Stromal cell of bone marrow (primary cell): Measurements from ENCODE around the gene MAPK13.
"Not testable (repeated sequence)": the region's sequence is repeated elsewhere in the genome, so short reads cannot be mapped to it uniquely, and the experiment has no call there.

ENCODE experiments used
- DNase-seq: peaks from one replicate; pipeline ENCODE4 v3.0.0-alpha.2; 2012; ENCODE audit warnings: low read depth

MAPK13 gene

DNA sequence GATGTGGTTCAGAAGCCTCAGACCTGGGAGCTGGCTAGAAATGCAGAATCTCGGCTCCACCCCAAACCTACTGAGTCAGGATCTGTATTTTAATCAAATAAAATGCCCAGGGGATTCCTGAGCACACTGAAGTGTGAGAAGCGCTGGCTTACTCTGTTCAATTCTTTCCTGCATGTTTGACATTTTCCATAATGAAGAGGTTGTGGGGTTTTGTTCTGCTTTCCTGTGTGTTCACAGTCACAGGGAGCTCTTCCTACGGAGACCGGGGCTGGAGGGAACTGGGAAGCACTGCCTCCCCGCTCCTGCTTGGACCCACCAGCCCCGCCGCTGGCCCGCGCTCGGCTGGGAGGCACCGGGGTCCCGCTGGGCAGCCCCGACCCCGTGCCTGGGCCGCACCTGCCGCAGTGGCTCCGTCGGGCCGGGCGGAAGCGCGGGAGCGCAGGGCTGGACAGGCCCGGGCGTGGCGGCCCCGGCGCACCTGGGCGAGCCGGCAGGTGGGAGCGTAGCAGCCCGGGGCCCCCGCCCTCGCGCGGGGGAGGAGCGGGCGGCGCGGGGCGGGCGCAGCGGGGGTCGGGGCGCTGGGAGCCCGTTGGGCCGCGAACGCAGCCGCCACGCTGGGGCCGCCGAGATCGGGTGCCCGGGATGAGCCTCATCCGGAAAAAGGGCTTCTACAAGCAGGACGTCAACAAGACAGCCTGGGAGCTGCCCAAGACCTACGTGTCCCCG is at the start of gene MAPK13:
MAPK13 (plus strand) TSS at position 573 of the 726 bp plus-strand sequence; CDS start at position 643, 70 bp downstream.
- DNase-seq = no peak

DNA sequence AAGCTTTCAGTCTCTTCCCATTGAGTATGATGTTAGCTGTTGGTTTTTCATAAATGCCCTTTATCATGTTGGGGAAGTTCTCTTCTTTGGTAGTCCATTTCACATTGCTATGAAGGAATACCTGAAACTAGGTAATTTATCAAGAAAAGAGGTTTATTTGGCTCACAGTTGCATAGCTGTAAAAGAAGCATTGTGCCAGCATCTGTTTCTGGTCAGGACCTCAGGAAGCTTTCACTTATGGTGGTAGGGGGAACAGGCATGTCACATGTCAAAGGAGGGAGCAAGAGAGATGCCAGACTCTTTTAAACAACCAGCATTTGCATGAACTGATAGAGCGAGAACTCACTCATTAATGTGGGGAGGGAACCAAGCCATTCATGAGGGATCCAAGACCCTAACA is 48.0 kb upstream of the MAPK13 start:
- no peak for DNase-seq

DNA sequence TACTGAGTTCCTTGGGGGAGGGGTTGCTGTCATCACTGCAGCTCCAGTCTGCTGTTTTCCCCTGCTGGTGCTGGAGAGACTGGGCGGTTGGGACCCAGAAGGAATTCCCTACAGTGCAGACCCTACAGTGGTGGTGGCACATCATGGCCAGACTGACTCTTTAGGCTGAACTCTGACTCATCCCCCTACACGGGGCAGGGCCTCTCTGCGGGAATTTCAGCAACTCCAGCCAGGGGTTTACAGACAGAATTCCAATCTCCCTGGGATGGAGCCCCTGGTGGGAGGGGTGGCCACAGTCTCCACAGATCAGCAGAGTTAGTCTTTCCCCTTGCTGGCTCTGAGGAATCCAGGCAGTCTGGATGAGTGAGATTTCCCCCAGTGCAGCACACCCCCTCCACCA is 46.9 kb upstream of the MAPK13 start:
- DNase-seq = no peak

DNA sequence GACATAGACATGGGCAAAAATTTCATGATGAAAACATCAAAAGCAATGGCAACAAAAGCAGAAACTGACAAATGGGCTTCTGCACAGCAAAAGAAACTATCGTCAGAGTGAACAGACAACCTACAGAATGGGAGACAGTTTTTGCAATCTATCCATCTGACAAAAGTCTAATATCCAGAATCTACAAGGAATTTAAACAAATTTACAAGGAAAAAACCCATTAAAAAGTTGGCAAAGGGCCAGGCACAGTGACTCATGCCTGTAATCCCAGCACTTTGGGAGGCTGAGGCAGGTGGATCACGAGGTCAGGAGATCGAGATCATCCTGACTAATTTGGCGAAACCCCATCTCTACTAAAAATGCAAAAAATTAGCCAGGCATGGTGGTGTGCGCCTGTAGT is 42.1 kb upstream of the MAPK13 start:
- not testable (repeated sequence) for DNase-seq

DNA sequence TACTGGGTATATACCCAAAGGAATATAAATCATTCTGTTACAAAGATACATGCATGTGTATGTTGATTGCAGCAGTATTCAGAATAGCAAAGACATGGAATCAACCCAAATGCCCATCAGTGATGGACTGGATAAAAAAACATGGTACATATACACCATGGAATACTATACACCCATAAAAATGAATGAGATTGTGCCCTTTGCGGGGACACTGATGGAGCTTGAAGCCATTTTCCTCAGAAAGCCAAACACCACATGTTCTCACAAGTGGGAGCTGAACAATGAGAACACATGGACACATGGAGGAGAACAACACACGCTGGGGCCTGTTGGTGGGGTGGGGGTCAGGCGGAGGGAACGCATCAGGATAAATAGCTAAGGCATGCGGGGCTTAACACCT is 41.3 kb upstream of the MAPK13 start:
- DNase-seq = no peak

DNA sequence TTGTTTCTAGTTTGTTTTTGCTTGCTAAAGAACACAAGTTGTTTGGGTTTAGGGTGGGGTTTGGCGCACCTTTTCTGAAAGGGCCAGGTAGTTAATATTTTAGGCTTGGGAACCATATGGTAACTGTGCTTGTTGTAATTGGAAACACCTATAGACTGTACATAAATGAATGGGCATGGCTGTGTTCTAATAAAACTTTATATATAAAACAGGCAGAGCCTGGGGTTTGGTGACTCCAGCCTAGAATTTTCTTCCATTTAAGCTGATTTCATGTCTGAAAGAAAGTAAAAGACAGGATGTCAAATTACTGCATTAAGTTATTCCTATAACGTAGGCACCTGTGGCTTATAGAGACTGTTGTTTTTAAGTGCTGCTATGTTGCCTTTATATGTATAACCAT is 36.1 kb upstream of the MAPK13 start:
- no peak for DNase-seq

DNA sequence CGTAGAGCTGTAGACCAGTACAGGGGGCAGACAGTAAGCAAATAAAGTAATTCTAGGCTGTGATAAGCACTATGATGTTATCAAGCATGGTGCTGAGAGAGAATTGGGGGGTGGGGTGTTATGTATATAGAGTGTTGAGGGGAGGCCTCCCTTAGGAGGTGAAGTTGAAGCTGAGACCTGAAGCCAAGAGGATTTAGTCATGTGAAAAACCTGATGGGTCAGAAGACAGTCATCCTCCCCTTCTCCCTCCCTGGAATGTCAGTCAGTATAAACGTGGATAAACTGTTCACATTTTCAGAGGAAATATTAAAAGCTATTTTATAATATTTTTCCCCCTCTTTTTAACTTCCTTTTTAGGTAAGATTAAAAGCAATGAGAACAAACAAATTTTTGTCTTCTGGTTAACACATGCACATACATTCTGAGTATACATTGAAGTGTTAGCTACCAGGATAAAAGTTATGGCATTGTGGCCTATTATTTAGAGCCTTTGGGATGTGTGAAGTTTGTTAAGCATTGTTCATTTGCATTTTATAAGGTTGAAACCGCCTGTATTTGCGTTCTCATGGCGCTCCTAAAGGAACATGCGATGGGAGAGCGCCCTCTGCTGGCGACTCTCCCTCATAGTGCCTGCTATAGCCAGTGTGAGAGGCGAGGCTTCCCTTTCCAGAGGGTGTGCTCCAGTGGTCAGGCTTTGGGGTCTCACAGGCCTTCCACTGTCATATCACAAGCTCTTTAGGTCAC is 35.4 kb upstream of the MAPK13 start:
- peak; percentile 51 for DNase-seq

DNA sequence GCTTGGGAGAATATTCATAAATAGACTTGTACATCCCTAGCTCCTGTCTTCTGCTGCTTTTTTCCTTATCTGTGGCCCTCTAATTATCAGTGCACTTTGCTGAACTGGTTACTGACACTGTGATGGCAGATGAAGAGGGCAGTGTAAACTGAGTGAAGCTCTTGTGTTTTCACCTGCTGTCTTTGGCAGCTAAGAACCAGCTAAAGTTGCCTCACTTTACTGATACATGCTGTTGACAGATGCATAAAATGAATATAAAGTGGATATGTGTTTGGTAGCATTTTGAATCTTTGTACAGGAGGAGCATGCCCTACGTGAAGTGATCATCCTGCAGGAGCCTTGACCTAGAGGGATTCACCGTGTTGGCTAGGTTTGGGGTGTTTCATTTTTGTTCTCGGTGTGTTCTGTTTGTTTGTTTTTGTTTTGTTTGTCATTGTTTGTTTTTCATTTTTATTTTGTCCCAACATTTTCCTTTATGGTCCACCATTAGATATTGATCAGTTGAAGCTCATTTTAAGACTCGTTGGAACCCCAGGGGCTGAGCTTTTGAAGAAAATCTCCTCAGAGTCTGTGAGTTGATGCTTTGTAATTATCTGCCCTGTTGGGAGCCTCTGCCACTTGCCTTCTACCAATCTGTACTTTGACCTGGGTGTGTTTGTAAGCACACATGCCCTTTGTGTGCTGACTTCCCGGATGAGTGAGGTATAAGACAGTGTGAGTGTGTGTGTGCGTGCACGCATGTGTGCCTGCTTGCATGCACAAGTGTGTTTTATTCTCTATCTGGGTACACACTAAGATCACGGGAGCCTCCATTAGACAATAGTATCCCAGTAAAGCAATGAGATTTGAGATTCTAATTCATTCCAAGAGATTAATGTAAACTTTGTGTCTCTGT is 34.6 kb upstream of the MAPK13 start:
- DNase-seq = no peak

DNA sequence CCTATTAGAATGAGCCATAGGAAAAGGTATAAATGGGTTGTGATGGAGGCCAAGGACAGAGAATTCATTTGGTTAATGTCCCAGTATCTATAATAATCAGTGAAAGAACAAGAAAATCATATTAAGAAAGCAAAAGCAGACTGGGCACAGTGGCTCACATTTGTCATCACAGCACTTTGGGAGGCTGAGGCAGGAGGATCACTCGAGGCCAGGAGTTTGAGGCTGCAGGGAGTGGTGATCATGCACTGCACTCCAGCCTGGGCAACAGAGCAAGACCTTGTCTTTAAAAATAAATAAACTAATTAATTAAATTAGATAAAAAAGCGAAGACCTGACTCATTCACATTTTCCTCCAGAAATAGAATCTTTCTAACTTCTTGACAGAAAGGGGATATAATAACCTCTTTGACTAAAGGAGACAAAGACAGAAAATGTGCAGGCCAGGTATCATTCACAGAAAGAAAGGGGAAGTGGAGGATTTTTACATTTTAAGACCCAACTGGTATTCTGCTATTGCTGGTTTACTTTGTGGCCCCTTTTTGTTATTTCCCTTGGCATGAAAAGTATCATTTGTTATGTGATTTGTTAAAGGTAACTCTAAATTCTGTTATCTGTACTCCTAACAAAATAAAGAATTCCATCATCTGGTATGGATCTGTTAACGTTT is 31.9 kb upstream of the MAPK13 start:
- DNase-seq = no peak

DNA sequence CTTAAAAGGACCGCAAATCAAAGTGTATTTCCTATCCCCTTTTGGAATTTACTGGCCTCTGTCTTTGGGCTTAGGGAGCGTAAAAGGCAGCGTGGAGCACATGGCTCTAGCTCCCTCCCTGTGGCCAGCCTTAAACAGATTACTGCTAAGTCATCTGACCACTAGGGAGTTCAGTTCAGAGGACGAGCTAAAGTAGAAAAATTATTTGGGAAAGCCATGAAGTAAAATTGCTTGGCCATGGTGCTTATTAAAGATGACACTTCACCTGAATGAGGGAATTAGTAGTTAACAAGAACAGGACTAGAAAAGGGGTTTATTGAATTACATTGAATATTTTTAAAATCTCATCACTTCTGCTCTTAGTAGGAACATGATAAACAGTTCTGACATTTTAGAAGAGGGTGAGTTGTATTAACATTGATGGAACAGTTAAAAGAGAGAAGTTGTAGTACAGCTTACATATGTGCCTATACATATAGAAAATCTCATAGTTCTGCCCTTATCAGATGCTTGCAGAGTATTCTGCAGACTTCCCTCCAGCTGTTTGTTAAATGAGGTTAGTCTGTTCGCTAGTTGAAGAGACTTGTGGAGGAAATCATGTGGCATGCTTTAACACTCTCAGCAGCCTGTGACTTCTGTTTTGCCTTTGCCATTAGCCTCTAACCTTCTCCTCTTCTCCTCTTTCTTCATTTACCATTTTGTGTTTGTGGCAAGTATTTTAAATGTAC is 31.2 kb upstream of the MAPK13 start:
- DNase-seq = no peak

DNA sequence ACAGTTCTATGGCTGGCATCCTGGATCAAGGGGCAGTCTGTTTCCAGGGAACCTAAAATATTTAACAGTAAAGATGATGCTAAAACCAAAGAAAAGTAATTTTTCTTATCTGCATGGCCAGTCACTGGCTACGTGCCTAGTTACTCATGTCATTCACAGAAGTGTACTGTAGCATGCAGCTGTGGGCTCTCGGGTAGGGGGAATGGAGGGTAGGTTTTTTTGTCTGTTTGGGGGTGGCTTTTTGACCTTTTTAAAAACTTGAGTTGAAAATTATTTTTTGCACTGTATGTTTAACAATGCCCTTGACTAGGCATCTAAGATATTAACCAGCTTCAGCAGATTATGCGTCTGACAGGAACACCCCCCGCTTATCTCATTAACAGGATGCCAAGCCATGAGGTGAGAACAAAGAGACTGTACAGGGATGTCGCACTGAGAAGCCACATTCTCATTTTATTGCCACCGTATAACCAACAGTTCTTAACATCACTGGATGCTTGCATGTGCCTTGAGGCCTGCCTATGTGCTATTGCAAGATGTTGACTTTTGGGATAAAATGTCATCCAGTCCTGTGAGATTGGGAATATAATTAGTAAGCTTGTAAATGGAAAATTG is 30.3 kb upstream of the MAPK13 start:
- DNase-seq = no peak

DNA sequence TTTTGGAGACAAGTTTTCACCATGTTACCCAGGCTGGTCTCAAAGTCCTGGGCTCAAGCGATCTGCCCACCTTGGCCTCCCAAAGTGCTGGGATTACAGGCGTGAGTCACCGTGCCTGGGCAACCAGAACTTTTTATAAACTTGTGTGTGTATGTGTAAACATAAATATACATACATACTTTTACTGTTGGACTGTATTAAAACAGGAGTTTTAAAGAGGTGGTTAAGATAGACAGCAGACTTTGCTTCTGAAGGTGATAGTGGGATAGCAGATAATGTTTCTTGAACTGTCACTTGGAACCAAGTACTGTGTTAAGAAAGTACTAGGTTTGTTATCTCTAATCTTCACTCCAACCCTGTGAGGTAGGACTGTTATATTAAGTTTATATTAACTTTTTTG is 28.6 kb upstream of the MAPK13 start:
- DNase-seq = no peak

DNA sequence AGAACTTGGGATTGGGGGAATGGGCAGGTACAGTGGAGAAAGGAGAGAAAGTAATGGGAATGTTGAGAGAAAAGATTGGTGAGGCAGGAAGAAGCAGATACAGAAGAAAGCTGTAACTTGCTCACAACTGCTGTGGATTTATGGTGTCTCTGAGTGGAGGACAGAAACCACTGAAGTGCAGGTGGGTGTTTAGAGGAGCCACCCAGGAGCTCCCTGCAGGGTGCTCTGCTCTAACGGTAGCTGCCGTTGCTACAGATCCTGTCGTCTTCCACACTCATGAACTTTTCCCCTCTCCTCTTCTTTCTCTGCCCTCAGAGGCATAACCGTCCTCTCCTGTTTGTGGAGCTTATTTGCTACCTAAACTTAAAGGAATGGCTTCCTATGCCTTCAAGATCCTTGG is 27.5 kb upstream of the MAPK13 start:
- no peak for DNase-seq

DNA sequence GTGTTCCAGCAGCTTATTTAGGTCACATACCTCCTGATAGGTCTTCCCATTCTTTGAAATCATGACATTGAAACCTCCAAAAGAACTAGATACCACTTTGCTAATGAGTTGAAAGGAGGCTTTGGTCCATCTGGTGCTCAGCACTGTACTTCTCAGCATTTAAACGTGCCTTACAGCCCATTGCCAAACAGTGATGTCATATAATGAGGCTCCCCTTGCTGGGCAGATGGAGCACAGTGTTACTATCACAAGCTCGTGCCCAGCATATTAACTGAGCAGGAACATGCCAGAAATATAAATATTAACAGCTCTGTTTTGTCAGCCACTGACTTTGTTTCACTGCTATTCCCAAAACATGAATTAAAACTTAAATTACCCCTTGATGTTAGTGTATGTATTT is 25.5 kb upstream of the MAPK13 start:
- no peak for DNase-seq

DNA sequence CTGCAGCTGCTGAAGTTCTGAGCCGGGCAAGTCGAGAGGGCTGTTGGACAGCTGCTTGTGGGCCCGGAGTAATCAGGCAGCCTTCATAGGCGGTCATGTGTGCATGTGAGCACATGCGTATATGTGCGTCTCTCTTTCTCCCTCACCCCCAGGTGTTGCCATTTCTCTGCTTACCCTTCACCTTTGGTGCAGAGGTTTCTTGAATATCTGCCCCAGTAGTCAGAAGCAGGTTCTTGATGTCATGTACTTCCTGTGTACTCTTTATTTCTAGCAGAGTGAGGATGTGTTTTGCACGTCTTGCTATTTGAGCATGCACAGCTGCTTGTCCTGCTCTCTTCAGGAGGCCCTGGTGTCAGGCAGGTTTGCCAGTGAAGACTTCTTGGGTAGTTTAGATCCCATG is 21.2 kb upstream of the MAPK13 start:
- DNase-seq = no peak

DNA sequence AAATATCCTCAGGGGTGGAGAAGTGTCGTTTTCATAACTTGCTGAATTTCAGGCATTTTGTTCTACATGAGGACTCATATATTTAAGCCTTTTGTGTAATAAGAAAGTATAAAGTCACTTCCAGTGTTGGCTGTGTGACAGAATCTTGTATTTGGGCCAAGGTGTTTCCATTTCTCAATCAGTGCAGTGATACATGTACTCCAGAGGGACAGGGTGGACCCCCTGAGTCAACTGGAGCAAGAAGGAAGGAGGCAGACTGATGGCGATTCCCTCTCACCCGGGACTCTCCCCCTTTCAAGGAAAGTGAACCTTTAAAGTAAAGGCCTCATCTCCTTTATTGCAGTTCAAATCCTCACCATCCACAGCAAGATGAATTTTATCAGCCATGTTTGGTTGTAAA is 20.3 kb upstream of the MAPK13 start:
- DNase-seq = no peak

DNA sequence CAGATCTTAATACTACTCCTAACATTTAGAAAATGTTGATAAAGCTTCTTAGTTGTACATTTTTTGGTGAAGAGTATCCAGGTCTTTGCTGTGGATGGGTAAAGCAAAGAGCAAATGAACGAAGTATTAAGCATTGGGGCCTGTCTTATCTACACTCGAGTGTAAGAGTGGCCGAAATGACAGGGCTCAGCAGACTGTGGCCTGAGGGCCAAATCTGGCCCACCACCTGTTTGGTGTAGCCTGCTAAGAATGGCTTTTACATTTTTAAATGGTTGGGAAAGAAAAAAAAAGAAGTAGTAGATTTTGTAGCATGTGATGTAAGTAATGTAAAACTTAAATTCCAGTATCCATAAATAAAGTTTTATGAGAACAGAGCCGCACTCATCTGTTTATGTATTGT is 19.4 kb upstream of the MAPK13 start:
- no peak for DNase-seq

DNA sequence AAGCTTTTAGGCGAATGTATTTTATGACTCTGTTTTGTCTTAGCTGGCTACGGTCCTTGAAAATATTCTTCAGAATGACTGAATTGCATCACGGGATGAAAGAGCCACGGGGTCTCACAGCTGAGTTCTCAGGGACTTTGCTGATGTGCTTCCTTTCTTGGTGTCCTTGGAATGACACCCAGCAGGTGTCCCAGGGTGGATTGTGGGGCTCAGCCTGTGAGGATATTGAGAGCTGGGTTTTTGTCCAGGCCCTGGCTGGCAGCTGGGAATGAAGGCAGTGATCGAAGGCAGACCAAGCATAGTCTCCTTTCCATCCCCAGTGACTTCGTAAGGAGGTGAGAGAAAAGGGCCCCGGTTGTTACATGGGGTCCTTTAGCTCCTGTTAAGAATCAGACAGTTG is 18.8 kb upstream of the MAPK13 start:
- DNase-seq = no peak

DNA sequence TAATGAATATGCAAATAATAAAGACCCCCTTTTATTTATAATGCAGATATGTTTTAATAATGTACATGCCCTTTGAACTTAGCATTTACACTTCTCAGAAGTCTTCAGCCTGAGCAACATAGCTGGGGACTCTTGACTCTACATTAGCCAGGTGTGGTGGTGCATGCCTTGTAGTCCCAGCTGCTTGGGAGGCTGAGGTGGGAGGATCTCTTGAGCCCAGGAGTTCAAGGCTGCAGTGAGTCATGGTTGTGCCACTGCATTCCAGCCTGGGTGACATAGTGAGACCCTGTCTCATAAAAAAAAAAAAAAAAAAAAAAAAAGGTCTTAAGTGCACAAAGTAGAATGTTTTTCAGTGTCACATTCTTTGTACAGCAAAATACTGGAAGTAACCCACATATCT is 17.3 kb upstream of the MAPK13 start:
- no peak for DNase-seq

DNA sequence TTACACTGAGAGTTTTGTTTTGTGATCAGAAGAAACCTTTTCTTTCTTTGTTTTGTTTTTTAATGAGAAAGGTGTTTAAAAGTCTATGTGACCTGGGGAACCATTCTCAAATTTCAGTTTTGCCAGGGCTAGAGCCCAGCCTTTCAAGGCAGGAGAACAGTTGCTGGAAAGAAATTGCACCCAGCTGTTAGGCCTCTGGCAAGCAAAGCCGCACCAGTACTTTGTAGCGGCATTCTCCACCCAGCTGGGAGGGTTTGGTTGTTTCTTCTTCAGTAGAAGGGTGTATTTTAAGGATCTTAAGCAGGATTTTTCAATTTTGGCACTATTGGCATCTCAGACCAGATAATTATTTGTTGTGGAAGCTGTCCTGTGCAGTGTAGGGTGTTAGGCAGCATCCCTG is 16.6 kb upstream of the MAPK13 start:
- DNase-seq = no peak

DNA sequence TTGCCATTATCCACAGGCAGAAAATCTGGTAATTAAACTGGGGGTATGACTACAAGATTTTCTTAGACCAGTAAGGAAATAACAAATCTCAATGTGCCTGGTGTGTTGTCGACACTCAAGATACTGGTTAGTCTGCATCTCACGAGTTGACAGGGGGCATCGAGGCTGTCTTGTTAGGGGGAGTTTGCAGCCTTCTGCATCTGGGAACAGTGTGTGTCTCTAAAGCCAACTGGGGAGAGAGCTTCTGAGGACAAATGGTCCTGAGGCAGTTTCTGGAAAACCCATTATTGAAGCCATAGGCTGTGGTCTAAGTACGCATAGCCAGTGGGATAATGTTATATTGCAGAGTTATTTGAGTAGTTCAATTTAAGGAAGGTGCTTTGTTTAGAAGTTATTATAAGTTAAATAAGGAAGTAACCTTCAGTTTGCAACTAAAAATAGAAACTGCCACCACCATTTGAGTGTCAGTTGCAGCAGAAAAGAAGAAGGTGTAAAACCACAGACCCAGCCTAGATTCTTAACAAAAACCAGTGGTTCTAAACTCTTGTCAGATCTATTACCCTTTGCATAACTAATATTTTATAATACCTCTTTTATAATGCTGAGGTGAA is 15.4 kb upstream of the MAPK13 start:
- DNase-seq = no peak
